ENCODE measurements around the gene ANKRD60.

DNA sequence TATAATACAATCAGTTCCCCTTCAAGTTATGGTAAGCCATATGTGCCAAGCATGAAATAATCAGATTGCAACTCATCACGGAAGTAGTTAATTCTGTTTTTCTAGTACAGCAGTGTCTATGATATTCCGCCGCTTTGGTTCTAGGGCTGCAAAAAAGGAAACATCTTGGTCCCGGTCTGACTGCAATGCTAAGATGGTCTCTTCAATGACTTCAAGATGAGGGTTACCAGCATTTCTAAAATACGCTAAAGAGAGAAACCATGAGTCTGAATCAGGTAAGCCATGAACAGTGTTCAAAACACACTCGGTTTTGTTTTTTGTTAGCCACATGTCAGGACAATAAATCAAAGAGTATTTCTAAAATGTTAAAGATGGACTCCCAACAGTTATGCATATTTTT lies 3.2 kb upstream of the ANKRD60 start:
- TF ChIP-seq, protein P1, sequence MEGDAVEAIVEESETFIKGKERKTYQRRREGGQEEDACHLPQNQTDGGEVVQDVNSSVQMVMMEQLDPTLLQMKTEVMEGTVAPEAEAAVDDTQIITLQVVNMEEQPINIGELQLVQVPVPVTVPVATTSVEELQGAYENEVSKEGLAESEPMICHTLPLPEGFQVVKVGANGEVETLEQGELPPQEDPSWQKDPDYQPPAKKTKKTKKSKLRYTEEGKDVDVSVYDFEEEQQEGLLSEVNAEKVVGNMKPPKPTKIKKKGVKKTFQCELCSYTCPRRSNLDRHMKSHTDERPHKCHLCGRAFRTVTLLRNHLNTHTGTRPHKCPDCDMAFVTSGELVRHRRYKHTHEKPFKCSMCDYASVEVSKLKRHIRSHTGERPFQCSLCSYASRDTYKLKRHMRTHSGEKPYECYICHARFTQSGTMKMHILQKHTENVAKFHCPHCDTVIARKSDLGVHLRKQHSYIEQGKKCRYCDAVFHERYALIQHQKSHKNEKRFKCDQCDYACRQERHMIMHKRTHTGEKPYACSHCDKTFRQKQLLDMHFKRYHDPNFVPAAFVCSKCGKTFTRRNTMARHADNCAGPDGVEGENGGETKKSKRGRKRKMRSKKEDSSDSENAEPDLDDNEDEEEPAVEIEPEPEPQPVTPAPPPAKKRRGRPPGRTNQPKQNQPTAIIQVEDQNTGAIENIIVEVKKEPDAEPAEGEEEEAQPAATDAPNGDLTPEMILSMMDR (IDR thresholded peaks at IDR 0.05; ENCODE audit: borderline replicate concordance, extremely low read depth, low read length, poor library complexity, severe bottlenecking): no peak
- TF ChIP-seq EZH2 (IDR thresholded peaks at IDR 0.05; ENCODE audit: borderline replicate concordance, low read depth, low read length, severe bottlenecking): no peak
